ENCODE data around the gene APOD. TPM values are rescaled to one million over a fixed set of nuclear protein-coding genes. Genes with fewer than 3 reads are reported as not detected.
A peak's percentile ranks its signal among the peaks of the same experiment; 100 is the strongest.

The APOD gene
- total RNA-seq, 1 donor = 2.9 TPM

DNA sequence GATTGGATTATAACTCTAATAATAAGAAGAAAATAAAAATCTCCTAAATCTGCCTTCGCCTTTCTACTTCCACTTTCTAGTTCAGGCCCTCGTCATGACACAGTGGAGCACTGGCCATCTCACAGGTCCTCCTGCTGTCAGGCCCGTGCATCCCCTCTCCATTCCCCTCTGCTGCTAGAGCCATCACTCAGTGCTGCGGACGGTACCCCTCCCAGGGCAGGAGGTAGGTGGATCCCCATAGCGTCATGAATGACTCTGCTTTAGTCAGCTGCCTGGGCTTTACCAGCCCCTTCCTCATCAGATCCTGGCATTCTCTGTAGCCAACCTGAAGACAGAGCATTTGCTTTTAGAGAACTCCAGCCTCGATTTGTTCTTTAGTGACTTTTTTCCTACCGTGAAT is 28.6 kb downstream of the APOD start:
- no peak overlapping the region for H3K4me3 ChIP-seq (ENCODE audit: low read depth, low read length)
- TF ChIP-seq, protein P1, sequence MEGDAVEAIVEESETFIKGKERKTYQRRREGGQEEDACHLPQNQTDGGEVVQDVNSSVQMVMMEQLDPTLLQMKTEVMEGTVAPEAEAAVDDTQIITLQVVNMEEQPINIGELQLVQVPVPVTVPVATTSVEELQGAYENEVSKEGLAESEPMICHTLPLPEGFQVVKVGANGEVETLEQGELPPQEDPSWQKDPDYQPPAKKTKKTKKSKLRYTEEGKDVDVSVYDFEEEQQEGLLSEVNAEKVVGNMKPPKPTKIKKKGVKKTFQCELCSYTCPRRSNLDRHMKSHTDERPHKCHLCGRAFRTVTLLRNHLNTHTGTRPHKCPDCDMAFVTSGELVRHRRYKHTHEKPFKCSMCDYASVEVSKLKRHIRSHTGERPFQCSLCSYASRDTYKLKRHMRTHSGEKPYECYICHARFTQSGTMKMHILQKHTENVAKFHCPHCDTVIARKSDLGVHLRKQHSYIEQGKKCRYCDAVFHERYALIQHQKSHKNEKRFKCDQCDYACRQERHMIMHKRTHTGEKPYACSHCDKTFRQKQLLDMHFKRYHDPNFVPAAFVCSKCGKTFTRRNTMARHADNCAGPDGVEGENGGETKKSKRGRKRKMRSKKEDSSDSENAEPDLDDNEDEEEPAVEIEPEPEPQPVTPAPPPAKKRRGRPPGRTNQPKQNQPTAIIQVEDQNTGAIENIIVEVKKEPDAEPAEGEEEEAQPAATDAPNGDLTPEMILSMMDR (IDR thresholded peaks at IDR 0.05; ENCODE audit: insufficient read depth, low read length) = no peak
- DNase-seq (ENCODE audit: low read depth) = no peak

DNA sequence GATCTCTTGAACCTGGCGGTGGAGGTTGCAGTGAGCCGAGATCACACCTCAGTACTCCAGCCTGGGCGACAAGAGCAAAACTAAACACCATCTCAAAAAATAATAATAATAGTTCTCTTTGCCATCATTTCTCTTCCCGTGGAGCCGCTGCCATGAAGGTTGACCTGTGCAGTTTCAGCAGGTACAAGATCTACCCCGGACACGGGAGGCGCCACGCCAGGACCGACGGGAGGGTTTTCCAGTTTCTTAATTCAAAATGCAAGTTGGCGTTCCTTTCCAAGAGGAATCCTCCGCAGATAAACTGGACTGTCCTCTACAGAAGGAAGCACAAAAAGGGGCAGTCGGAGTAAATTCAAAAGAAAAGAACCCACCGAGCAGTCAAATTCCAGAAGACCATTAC is 29.3 kb downstream of the APOD start:
- TF ChIP-seq, protein P1 (IDR thresholded peaks at IDR 0.05; ENCODE audit: insufficient read depth, low read length) = no peak
- no peak overlapping the region for H3K4me3 ChIP-seq (ENCODE audit: low read depth, low read length)
- DNase-seq (ENCODE audit: low read depth) = no peak

DNA sequence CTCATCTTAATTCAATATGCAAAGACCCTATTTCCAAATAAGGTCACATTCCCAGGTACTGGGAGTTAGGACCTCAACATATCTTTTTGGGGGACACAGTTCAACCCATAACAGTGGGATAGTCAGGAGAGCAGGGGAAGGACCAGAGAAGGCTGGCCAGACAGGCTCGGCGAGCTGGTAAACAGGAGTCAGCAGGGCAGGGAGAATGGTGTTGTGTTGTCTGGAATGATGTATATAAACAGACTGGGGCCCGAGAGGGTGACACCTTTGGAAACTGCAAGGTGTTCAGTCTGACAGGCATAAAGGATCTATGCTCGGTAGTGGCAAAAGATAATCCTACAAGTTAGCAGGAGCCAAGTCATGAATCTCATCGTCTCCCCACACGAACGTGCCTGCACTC is 30.5 kb downstream of the APOD start:
- no peak for DNase-seq (ENCODE audit: low read depth)
- TF ChIP-seq, protein P1 (IDR thresholded peaks at IDR 0.05; ENCODE audit: insufficient read depth, low read length) = no peak
- H3K4me3 ChIP-seq (ENCODE audit: low read depth, low read length) = no peak overlapping the region

DNA sequence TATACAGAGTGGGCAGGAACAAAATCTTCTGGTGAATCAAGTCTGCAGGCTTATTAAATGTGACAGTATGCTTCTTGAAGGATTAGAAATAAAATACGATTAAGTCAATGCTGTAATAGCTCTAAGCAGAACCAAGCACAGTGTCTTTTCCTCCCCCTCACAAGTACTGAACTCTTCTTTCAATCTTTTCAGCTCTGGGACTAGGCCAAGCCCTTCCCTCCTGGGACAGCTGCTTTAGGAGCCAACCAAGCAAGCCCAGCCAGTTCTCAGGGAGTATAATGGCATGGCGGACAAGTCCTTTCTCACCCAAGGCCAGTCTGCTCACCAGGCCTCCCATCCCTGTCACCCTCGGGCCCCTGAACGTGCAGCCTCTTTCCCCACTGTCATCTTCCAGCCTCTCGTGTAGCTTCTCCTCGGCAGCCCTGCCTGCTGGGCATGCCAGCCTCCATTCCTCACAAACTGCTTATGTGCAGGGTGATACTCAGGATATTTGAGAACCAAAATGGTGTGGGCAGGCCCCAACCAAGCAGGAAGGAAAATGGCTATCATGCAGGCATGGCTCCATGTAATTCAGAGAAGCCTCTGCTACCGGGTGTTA is 32.3 kb downstream of the APOD start:
- no peak overlapping the region for H3K4me3 ChIP-seq (ENCODE audit: low read depth, low read length)
- DNase-seq (ENCODE audit: low read depth) = peak; percentile 49
- TF ChIP-seq, protein P1 (IDR thresholded peaks at IDR 0.05; ENCODE audit: insufficient read depth, low read length) = no peak

DNA sequence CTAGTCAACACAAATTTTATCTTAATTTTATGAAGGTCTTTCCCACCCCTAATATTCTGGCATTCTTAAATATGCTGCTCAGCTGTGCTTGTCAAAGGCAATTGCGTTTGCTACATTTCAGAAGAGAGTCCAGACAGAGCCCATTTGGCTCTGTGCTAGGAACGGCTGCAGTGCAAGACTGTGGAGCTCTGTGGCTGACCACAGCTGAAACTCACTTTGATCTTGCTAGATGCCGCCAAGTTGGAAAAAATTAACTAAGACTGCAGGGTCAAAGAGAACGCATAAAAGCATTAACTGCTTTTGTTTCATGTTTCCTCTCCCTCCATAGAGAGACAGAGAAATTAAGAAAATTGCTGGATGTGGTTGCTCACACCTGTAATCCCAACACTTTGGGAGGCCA is 33.0 kb downstream of the APOD start:
- DNase-seq (ENCODE audit: low read depth) = peak; percentile 19

DNA sequence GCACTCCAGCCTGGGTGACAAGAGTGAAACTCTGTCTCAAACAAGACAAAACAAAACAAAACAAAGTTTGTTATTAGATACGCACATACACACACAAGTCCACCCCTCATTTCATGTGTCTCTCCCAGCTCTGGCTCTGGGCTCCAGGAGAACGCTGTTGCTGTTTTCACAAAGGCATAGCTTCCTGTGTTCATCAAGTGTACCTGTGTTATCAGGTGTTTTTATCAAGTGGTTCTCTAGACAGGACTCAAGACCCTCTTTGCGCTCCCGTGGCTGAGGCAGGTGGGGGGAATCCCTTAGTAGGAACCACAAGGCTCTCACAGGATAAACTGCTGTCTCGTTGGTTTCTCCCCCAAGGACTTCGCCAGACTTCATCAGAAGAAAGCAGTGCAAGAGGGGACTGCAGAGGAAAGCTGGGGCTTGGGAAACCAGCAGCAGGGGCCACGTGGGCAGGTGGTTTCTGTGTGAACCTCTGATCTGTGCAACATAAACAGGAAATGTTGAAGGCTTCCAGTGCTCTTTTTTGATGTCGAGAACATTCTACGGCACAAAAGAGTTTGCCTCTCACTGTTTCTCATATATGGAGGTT is 33.7 kb downstream of the APOD start:
- TF ChIP-seq, protein P1 (IDR thresholded peaks at IDR 0.05; ENCODE audit: insufficient read depth, low read length) = no peak
- H3K4me3 ChIP-seq (ENCODE audit: low read depth, low read length) = no peak overlapping the region
- no peak for DNase-seq (ENCODE audit: low read depth)

More for the DNA sequence above, 33.0 kb downstream of the APOD start:
- TF ChIP-seq, protein P1 (IDR thresholded peaks at IDR 0.05; ENCODE audit: insufficient read depth, low read length) = no peak
- no peak overlapping the region for H3K4me3 ChIP-seq (ENCODE audit: low read depth, low read length)

DNA sequence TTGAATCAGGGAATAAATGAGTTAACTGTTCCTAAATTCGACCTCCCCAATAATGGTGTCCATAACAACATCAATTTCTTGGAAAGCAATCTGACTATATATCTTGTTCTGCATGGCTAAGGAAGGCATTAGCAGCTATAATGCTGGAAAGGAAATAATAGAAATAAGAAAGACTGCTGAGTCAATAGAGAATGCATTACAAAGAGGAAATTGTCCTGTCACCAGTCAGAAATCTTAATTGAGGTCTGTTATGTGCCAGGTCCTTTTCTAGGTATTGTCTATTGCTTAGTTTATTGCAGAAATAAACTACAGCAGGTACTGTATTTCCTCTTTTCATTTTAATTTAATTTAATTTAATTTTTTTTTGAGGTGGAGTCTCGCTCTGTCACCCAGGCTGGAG is 34.8 kb downstream of the APOD start:
- TF ChIP-seq, protein P1 (IDR thresholded peaks at IDR 0.05; ENCODE audit: insufficient read depth, low read length) = no peak
- no peak overlapping the region for H3K4me3 ChIP-seq (ENCODE audit: low read depth, low read length)
- DNase-seq (ENCODE audit: low read depth) = no peak
